HG02885 (cell line): Measurements from ENCODE around the gene IL2RA.
"Not testable (repeated sequence)": the region's sequence is repeated elsewhere in the genome, so short reads cannot be mapped to it uniquely, and the experiment has no call there.

ENCODE experiments used
- ATAC-seq: cut with Tn5 transposase; IDR thresholded peaks from one replicate; pipeline ENCODE4 v1.9.1; 2021; ENCODE audit warnings: mild to moderate bottlenecking; ENCODE audit not compliant: unreplicated experiment, poor library complexity

Gene IL2RA

DNA sequence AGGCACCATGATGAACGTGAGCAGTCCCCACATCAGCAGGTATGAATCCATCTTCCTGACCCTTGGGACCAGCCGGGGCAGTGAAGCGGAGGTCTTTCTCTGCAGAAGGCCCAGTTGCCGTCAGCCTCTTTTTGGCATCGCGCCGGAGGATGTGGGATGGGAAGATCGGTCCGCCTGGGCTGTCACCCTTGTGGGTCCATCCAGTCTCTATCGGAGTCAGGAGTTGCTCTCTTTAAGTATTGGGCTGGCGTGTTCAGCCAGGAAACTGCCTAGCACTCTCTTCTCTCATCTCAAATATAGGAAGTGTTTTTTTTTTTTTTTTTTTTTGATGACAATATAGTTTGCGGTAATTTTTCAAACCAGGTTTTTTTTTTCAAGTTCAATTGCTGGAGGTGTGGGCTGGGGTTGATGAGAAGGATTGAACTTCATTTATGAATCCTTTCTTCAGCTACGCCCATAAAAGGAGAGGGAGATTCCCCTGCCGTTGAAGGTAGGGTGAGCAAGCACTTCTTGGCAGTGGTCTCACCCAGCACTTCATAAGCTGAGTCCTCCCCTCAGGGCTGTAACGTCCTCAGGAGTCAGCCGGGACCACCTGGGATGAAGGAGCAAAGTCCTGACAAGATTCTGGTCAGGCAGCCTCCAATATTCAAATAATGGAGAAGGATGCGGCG lies at the start of gene IL2RA:
Gene IL2RA, minus strand, starts transcription at position 267 of the 671 bp plus-strand sequence. Its CDS starts 216 bp downstream, at position 51.
- ATAC-seq = no peak

DNA sequence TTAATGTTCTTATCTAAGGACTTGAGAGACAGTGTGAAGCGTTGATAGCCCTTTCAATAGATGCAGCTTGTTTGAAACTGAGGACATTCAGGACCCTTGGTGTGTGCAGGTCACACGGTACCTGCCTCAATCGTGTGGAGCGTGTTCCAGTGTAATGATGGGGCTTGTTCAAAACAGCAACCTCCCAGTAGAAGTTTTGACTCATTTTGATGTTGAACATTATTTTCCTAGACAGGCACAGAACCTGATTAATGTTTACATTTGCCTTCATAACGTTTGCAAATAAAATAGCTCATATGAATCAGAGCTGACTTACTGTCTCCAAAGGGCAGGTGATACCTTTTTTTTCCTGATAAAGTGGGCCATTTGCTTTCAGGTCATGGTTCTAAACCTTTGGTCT lies 48.0 kb upstream of the IL2RA start:
- ATAC-seq = no peak

DNA sequence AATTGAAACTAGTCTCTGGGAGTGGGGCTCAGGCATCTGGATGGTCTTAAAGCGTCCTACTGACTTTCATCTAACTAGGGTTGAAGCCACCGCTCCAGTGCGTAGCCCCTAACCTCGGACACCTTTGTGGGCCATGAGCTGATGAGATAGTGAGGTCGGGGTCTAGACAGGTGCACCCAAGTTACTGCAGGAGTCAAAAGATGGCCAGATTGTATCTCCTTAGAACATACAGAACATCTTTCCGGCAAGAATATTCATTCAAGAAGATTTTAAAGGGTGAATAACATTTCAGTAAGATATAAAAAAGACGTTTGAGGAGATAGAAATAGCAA lies 47.2 kb upstream of the IL2RA start:
- ATAC-seq = no peak

DNA sequence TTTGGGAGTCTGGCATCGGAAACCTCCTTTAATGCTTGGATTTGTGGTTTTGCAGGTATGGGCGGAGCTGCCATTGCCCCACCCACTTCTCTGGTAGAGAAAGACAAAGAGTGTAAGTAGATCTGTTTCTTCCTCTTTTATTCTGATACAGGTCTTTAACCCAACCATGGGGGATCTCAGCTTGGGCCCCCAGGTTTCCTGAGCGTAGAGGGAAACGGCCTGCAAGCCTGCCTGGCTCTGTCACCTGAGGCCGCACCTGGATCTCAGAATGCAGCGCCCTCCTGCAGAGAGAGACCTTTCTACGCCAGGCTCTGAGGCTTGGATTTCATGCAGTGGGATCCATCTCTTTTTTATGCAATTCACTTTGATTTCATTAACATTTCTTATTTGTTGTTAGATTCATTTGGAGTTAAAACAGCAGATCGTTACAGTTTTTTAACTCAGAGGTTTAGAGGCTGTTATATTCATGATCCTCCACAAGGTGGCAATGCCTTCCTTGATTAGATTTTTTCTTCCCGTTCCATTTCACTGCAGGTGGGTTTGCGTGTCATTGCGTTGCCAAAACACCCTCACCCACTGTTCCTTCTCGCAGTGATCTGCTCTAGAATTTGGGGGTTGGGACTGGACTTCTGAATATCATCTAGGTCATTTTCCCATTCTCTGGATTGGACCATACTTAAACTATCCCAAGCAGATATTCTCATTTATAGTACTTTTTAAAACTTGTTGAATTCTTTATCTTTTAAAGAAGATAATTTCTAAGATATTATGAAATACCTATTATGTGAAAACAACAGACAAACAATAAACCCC lies 46.7 kb upstream of the IL2RA start:
- no peak for ATAC-seq

DNA sequence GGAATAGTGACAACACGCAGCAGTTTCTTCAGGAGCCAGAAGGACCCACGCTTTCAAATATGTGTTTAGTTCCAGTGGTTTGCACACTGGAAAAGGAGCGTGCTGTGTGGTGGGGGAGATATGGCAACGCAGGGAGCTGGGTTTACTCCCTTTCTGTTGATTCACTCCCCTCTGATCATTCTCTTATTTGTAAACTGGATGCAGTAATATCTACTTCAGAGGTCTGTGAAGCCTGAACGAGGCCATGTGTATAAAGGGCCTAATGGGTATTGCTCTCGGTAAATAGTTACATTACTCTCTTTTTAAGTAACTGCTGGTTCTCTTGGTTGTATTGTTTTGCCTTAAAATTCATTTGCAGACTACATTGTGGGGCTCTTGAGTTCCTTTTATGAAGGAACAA lies 45.9 kb upstream of the IL2RA start:
- ATAC-seq = no peak

DNA sequence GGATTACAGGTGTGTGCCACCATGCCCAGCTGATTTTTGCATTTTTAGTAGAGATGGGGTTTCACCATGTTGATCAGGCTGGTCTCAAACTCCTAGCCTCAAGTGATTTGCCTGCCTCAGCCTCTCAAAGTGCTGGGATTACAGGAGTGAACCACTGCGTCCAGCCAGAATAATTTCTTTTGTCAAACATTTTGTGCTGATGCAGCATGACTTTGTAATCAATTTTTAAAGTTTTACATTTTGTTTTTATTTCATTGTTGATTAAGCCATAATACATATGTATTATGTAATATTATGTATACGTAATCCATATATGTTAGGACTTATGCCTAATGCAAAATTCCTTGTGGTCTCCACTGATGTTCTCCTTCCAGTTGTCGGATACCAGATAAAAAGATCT lies 45.4 kb upstream of the IL2RA start:
- ATAC-seq = not testable (repeated sequence)

DNA sequence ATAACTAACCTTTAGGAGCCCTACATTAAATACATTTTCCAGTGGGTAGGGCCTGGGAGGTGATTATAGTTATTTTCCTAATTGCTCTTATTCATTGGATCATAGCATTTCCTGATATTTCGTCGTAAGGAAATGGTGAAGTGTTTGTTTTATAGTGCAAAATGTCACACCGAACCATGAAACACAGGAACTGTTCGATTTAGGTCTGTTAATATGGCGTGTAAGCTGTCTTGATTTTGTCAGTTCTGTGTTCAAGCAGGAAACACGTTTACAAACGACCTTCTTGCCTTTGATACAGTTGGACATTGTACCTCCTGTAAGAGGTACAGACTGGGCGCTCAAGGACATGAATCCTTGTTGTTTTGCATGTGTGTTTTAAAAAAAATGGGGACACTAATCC lies 41.4 kb upstream of the IL2RA start:
- ATAC-seq = no peak

DNA sequence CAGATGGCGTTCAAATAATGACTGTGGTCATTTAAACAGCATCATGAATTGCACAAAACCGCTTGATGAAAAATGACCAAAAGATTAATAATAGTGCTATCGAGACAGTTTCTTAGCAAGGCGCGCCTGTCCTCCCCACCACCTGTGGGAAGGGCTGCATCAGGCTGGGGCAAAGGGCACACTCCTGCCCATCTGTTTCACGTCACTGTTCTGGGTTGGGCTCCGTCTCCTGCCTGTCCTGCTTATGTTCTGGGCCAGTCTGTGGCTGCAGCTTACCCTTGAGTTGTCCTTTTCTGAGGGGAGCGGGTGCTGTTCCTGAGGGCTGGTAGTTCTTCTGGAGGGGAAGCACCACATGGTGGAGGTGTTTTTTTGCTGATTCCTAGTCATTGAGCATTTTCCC lies 40.0 kb upstream of the IL2RA start:
- ATAC-seq = no peak

DNA sequence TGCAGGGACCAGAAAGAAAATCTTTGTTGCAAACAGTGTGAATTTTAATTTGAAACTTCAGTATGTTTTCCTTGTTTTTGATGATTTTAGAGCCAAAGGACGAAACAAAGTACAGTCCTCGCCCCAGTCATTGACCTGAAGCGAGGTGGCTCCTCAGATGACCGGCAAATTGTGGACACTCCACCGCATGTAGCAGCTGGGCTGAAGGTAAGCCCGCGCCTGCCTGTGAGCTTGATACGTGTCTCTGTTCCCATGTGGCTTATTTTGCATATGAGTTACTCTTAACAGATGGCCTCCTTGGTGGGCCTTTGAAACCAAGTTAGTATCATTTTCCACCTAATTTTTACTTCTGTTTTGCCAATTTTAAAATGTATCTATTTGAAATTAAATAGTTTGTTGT lies 39.0 kb upstream of the IL2RA start:
- peak; percentile 95 for ATAC-seq

DNA sequence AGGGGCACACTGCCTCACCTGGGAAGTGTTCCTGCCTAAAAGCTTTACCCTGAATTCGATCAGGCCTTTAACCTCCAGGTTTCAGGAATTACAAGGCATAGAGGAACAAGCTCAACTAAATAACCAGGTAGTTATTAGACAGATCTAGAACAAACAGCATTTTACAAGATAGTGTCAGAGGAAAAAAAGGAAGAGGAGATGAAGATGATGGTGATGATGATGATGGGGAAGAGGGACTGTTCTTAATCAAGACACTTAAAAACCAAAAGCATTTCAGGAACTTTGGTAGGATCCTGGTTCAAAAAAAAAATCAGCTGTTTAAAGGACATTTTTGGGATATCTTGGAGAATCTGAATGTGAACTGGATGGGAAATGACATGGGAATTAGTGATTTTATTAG lies 38.2 kb upstream of the IL2RA start:
- no peak for ATAC-seq

DNA sequence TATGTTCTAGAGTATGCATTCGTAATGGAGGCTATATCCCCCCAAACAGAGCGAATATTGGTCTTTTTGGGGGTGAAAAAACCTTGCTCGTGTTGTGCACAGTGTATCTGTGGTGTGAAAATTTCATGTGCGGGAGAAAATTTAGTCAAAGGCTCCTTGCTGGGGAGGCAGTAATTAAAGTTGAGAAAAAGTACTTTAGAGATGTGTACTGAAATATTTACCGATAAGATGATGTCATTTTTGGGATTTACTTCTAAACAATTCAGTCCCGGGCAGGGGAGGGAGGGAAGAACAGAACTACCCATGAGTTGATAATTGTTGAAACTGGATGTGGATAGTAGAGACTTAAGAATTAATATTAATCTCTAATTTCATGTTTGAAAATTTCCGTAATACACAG lies 36.0 kb upstream of the IL2RA start:
- no peak for ATAC-seq

DNA sequence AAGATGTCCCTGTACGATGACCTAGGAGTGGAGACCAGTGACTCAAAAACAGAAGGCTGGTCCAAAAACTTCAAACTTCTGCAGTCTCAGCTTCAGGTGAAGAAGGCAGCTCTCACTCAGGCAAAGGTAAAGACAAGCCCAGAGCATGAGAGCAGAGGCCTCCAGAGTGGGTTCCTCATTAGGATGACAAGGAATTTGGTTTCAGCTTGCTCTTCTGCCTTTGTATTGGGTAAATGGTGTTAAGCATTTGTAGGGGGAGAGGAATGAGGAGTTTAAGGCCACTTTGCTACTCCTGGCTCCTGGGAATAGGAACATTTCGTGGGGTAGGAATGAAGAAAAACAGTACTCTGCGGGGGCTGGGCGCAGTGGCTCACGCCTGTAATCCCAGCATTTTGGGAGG lies 34.9 kb upstream of the IL2RA start:
- ATAC-seq = no peak

DNA sequence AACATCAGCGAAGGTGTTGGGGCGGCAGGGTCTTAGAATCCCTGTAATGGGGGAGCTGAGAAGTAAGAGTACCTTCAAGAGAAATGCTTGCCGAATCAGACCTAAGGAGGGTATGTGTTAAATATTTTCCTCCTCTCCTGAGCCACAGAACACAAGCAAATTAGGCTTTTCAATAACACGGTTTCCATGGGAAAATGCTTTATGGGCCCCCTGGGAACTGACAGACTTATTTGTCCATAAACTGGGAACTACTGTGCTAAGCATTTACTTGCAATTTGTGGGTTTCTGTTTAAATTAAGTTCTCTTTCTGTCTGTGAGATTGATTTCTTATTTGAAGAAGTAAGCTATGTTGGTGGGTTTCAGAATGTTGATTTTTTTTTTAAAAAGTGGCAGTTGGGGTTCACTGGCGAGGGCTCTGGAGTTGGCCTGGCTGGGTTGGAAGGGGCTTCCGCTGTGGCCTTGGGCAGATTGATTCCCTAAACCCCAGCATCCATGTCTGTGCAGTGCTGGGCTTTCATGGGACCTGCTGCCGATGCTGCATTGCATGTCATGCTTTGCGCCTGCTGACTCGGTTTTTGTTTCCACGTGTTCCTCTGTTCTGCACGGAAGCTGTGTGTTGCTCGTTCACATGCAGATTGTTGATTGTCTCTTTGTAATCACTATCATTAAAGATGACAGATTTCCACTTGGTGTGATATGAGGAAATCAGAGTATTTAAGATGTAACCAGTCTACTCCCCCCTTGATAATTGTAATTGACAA lies 33.8 kb upstream of the IL2RA start:
- ATAC-seq = no peak

DNA sequence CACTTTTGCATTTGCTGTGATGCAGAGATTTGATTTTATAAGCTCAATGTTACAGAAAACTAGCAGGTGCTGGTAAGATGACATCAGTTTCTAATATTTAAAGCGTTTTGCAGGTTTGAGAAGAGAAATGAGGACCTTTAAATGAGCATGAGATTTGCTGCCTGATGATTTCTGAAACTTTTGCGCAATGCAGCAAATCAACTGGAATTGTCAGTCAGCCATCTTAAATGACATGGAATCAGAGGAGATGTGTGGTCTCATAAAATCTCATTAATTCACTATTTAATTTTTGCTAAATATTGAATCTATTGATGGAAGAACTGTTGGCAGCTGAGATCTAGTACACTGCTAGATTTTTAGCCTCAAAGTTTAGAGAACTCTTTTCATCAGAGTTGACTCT lies 30.6 kb upstream of the IL2RA start:
- no peak for ATAC-seq

DNA sequence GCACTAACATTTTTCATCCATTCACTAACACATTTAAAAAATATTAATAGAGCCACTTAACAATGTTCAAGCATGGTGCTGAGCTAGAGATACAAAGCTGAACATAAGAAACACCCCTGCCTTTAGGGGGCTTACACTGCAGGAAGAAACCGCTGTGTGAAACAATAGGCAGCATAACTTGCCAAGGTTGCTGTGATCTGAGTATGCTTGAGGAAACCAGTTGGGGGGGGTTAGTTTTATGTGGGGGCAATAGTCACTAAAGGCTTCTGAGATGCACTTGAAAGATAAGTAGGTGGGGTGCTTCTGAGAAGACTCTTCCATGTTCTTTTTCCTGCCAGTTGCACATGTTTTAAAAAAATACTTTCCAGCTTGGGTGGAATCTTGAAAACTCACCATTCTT lies 29.5 kb upstream of the IL2RA start:
- ATAC-seq = no peak

DNA sequence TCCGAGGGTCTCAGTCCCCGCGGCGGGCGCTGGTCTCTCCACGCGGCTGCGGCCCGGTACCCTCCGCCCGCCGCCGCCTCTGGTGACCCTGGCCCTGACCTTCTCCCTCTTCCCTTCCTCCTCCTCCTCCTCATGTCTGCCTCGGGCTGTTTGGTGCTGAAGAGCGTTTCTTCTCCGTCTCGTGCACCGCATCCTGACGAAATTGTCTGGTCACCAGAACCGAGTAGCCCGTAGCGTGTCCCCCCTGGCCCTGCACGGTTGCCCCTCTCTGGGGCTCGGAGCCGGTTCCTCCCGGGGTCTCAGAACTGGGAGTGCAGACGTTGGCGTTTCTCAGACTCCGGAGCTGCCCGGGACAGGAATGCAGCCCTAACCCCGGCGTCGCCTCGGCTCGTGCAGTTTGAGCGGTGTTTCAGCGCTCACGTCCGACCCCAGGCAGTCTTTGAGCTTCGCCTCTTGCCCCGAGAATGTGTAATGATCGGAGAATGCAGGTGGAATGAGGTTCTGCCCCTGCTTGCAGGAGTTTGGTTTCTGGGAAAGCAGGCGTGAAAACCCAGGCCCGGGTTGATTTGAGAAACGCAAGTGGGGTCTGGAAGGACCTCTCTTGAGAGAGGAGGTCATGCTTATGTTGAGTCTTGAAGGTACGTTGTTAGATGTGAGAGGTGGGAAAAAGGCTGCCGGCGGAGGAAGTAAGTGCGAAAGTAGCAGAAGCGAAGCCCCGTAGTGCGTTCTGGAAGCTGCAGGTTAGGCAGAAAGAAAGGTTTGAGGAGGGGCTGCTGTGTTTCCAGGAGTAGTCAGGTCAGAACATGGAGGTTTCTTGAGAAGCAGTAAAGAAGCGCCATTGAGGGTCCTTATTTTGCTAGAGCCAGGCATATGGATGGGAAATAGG lies 27.4 kb upstream of the IL2RA start:
- peak; percentile 24 for ATAC-seq

DNA sequence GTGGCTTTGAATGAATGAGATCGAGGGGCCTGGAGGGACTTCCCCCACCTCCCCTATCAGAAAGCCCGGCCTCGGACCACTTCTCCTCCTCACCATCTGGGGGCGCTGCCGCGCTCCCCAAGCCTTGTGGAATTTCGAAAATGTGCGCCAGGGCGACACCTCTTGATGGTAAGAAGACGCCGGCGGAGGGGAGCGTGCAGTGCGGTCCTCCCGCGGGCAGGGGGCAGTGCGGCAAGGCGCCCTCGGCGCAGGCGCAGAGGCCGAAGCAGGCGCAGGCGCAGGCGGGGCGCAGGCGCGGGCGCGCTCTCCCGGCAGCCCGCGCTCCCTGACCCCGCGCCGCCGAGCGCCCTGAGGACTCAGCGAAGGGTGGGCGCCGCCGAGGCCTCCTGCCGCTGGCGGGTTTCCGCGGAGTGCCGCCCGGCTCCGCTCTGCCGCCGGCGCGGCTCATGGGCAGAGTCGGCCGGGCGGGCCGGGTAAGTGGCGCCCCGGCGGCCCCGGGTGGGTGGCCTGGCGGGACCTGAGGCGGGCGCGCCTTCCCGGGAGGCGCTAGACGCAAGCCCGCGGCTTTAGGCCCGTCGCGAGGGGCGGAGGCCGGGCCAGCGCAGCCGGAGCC lies 26.7 kb upstream of the IL2RA start, which contains the start of gene RBM17:
Gene RBM17, plus strand, starts transcription at position 314 of the 613 bp plus-strand sequence. CDS start 8,032 bp downstream, outside the sequence.
- peak; percentile 84 for ATAC-seq

DNA sequence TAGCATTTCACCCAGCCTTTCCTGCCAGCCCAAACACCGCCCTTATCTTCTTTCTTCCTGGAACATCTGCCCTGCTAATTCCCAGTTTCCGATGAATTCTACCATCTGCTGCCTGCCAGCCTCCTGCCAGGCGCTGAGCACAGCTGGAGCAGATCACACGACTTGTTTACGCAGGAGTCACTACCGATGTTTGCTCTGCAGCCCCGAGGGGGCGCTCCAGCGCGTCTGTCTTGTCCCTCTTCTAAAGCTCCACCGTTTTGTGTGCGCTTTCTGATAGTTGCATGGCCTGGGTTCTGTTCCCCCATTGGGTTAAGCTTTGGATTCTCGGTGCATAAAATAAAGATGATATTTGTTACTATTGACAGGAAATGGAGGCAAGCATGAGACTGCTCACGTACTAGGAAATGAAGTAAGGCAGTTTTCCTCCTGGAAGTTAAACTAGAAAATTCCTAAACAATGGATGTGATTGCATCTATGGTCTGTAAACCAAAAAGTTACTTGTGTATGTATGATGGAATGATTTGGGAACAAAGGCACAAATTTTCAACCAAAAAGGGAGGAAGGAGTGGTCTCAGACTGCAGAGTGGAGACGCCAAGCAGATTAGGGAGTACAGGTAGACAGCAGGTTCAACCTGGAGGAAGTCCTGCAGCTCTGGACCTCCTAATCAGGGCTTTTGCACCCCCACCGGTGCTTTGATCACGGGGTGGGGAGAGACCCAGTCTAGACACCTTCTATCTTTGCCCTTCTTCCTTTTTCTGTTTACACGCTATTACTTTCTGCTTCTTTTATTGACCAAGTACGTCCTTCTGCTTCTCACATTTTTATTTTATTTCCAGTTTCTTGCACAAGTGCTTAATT lies 24.4 kb upstream of the IL2RA start:
- ATAC-seq = peak; percentile 47
